H1 (cell line): ENCODE results near the gene DUSP21.

ENCODE experiments used
- CTCF ChIP-seq, 3 experiments: IDR thresholded peaks; 1 replicate in 2 of 3; 2 replicates in 1 of 3; pipeline versions ENCODE4 v1.5.1 to v1.6.1; 2011; ENCODE audit warnings: low read length in 3 of 3, mild to moderate bottlenecking in 3 of 3, inconsistent platforms in 2 of 3, low read depth in 1 of 3, moderate library complexity in 1 of 3; ENCODE audit not compliant: insufficient read depth in 1 of 3; ENCODE audit errors: control extremely low read depth in 1 of 3
- POLR2AphosphoS5 ChIP-seq: IDR thresholded peaks from 2 replicates; pipeline ENCODE4 v1.6.1; 2011; ENCODE audit warnings: low read depth, low read length

- no peak for TF ChIP-seq CTCF (IDR thresholded peaks at IDR 0.05; ENCODE audit: control extremely low read depth in 1 of 3, insufficient read depth in 1 of 3, low read depth in 1 of 3, low read length in 3 of 3)
- no peak for TF ChIP-seq POLR2AphosphoS5
These were observed 27.4 kb downstream of the DUSP21 start for GRCh38 chrX:44871114-44871645.
